H1 (cell line): Measurements from ENCODE around the gene SDF2. TPM values are rescaled to one million over a fixed set of nuclear protein-coding genes. Genes with fewer than 3 reads are reported as not detected.
"Not testable (repeated sequence)": the region's sequence is repeated elsewhere in the genome, so short reads cannot be mapped to it uniquely, and the experiment has no call there.

ENCODE experiments used
- CTCF ChIA-PET: fragments of 300-600 bp; sonication (Branson Sonifier 250); formaldehyde crosslinking; loops from one replicate; lab custom pipeline; 2021; ENCODE audit not compliant: partially characterized antibody; lab: Charles Lee
- POLR2A ChIA-PET: fragments of 300-600 bp; sonication (Branson Sonifier 250); formaldehyde crosslinking; loops from one replicate; lab custom pipeline; 2021; ENCODE audit warnings: inconsistent platforms; ENCODE audit not compliant: partially characterized antibody; lab: Charles Lee
- DNase-seq, 2 experiments: peaks; one replicate each; pipeline versions ENCODE4 v3.0.0 to v3.0.0-alpha.2; 2010 to 2022; ENCODE audit warnings: low spot score in 2 of 2, low read depth in 1 of 2, mixed read lengths in 1 of 2
- FAIRE-seq: peaks from 2 replicates; lab custom pipeline; 2011; peaks lifted over from hg19 to GRCh38; lab: Jason Lieb, UNC
- H2AFZ ChIP-seq: 2 replicates; pipeline ENCODE4 v1.8.1; 2012; ENCODE audit warnings: low read length, inconsistent platforms
- H2AK5ac ChIP-seq: 2 replicates; pipeline ENCODE4 v1.6.1; 2013; ENCODE audit warnings: low read depth, low read length
- H2BK120ac ChIP-seq: replicated peaks from 2 replicates; pipeline ENCODE3; 2013; ENCODE audit warnings: low read depth, low read length, inconsistent platforms
- H2BK12ac ChIP-seq: 2 replicates; pipeline ENCODE4 v1.6.1; 2013; ENCODE audit warnings: low read depth, low read length
- H2BK15ac ChIP-seq: 2 replicates; pipeline ENCODE4 v1.6.1; 2013; ENCODE audit warnings: low read length
- H2BK20ac ChIP-seq: 2 replicates; pipeline ENCODE4 v1.6.1; 2013; ENCODE audit warnings: low read length
- H2BK5ac ChIP-seq: 2 replicates; pipeline ENCODE4 v1.6.1; 2013; ENCODE audit warnings: low read depth, low read length
- H3K14ac ChIP-seq: 2 replicates; pipeline ENCODE4 v1.6.1; 2013; ENCODE audit warnings: inconsistent platforms; ENCODE audit not compliant: insufficient read length
- H3K18ac ChIP-seq: 2 replicates; pipeline ENCODE4 v1.6.1; 2013; ENCODE audit warnings: low read length; ENCODE audit errors: extremely low read depth
- H3K23ac ChIP-seq: 2 replicates; pipeline ENCODE4 v1.6.1; 2013; ENCODE audit warnings: inconsistent platforms; ENCODE audit not compliant: insufficient read length
- H3K23me2 ChIP-seq: 2 replicates; pipeline ENCODE4 v1.6.1; 2013; ENCODE audit warnings: low read depth, low read length
- H3K27ac ChIP-seq: 2 replicates; pipeline ENCODE4 v1.6.1; 2011; ENCODE audit warnings: low read depth, low read length, inconsistent platforms
- H3K27me3 ChIP-seq, 4 experiments: replicated peaks in 1 of 4; 1 replicate in 1 of 4; 2 replicates in 3 of 4; pipeline versions ENCODE4 v1.6.1 to v1.8.1; 2011 to 2013; ENCODE audit warnings: low read length in 3 of 4, mild to moderate bottlenecking in 3 of 4, inconsistent platforms in 2 of 4, mixed read lengths in 2 of 4, moderate library complexity in 1 of 4; ENCODE audit not compliant: control insufficient read depth in 3 of 4, insufficient read depth in 3 of 4; ENCODE audit errors: extremely low read depth in 1 of 4
- H3K36me3 ChIP-seq, 4 experiments: 2 replicates each; pipeline versions ENCODE4 v1.6.1 to v1.8.1; 2011 to 2013; ENCODE audit warnings: mild to moderate bottlenecking in 4 of 4, low read length in 3 of 4, moderate library complexity in 2 of 4, control low read depth in 1 of 4, inconsistent platforms in 1 of 4; ENCODE audit not compliant: insufficient read depth in 4 of 4, control insufficient read depth in 2 of 4
- H3K4ac ChIP-seq: replicated peaks from 2 replicates; pipeline ENCODE3; 2013; ENCODE audit warnings: low read length, low read depth, mixed read lengths, inconsistent platforms; ENCODE audit not compliant: insufficient read length
- H3K4me1 ChIP-seq, 4 experiments: replicated peaks in 1 of 4; 1 replicate in 1 of 4; 2 replicates in 3 of 4; pipeline versions ENCODE4 v1.6.1 to v1.8.1; 2011 to 2013; ENCODE audit warnings: low read length in 3 of 4, inconsistent platforms in 2 of 4, mixed read lengths in 1 of 4; ENCODE audit not compliant: insufficient read depth in 4 of 4, control insufficient read depth in 3 of 4
- H3K4me2 ChIP-seq, 2 experiments: 2 replicates each; pipeline versions ENCODE4 v1.6.1 to v1.8.1; 2011 to 2013; ENCODE audit warnings: low read depth in 2 of 2, low read length in 2 of 2, control low read depth in 1 of 2, inconsistent platforms in 1 of 2, mild to moderate bottlenecking in 1 of 2; ENCODE audit not compliant: insufficient read depth in 1 of 2
- H3K4me3 ChIP-seq, 4 experiments: fragments of 200-600, 300-600 bp in 1 of 4; sonication (generic), shearing (Covaris generic), sonication (Bioruptor Twin) in 1 of 4; 2 replicates each; pipeline versions ENCODE4 v1.5.1 to v1.8.1; 2011 to 2016; ENCODE audit warnings: low read length in 4 of 4, low read depth in 3 of 4, control low read depth in 2 of 4, inconsistent platforms in 2 of 4, mild to moderate bottlenecking in 2 of 4, mixed read lengths in 1 of 4, moderate library complexity in 1 of 4; ENCODE audit not compliant: insufficient read depth in 2 of 4; ENCODE audit errors: extremely low read depth in 1 of 4
- H3K56ac ChIP-seq: replicated peaks from 2 replicates; pipeline ENCODE3; 2013; ENCODE audit warnings: low read depth, mild to moderate bottlenecking, mixed read lengths, low read length, inconsistent platforms; ENCODE audit not compliant: insufficient read length
- H3K79me1 ChIP-seq: 2 replicates; pipeline ENCODE4 v1.6.1; 2013; ENCODE audit warnings: low read depth, low read length, control low read depth
- H3K79me2 ChIP-seq, 2 experiments: 2 replicates each; pipeline versions ENCODE4 v1.6.1 to v1.8.1; 2012 to 2013; ENCODE audit warnings: low read length in 2 of 2, mild to moderate bottlenecking in 2 of 2, inconsistent platforms in 1 of 2; ENCODE audit not compliant: insufficient read depth in 2 of 2, control insufficient read depth in 1 of 2
- H3K9ac ChIP-seq, 4 experiments: replicated peaks in 1 of 4; 1 replicate in 1 of 4; 2 replicates in 3 of 4; pipeline versions ENCODE4 v1.6.1 to v1.8.1; 2011 to 2013; ENCODE audit warnings: low read depth in 3 of 4, low read length in 3 of 4, control low read depth in 2 of 4, mild to moderate bottlenecking in 2 of 4, moderate library complexity in 2 of 4, inconsistent platforms in 1 of 4; ENCODE audit errors: extremely low read depth in 1 of 4
- H3K9me3 ChIP-seq, 2 experiments: 2 replicates each; pipeline versions ENCODE4 v1.6.1 to v1.8.1; 2012 to 2013; ENCODE audit warnings: mild to moderate bottlenecking in 2 of 2, moderate library complexity in 2 of 2, control low read depth in 1 of 2, inconsistent platforms in 1 of 2, low read depth in 1 of 2, low read length in 1 of 2, mixed read lengths in 1 of 2; ENCODE audit not compliant: insufficient read depth in 2 of 2
- H4K20me1 ChIP-seq, 2 experiments: replicated peaks in 1 of 2; 2 replicates each; pipeline versions ENCODE3 to v1.8.1; 2011 to 2013; ENCODE audit warnings: inconsistent platforms in 2 of 2, low read length in 2 of 2, mild to moderate bottlenecking in 1 of 2; ENCODE audit not compliant: insufficient read depth in 2 of 2, control insufficient read depth in 1 of 2
- H4K5ac ChIP-seq: 2 replicates; pipeline ENCODE4 v1.6.1; 2013; ENCODE audit warnings: low read length, low read depth, mixed read lengths, inconsistent platforms; ENCODE audit not compliant: insufficient read length
- H4K8ac ChIP-seq: 2 replicates; pipeline ENCODE4 v1.8.0; 2013; ENCODE audit warnings: mild to moderate bottlenecking, moderate library complexity, low read length, inconsistent platforms; ENCODE audit not compliant: insufficient read depth; ENCODE audit errors: extremely low read depth
- H4K91ac ChIP-seq: replicated peaks from 2 replicates; pipeline ENCODE3; 2013; ENCODE audit warnings: low read length, mixed read lengths, inconsistent platforms; ENCODE audit not compliant: insufficient read length
- WGBS, 2 experiments: shearing (Covaris generic) in 1 of 2; methylation state at CpG; one replicate each; pipeline versions ENCODE4 v1.1.6 to v1.1.7; 2013 to 2015; ENCODE audit warnings: low lambda C conversion rate in 2 of 2, mixed read lengths in 2 of 2, inconsistent platforms in 1 of 2, low coverage in 1 of 2, missing lambda C conversion rate in 1 of 2; ENCODE audit not compliant: insufficient replicate concordance in 2 of 2, insufficient coverage in 1 of 2, insufficient read length in 1 of 2; ENCODE audit errors: extremely low coverage in 1 of 2, missing lambda C conversion rate in 1 of 2; 5-methylcytosine and 5-hydroxymethylcytosine counted together
- polyA plus RNA-seq, 7 experiments: library from polyadenylated mRNA; depleted of rRNA in 3 of 7; stranded (reverse) in 5 of 7; unstranded in 2 of 7; fragments of >200 nt in 5 of 7; fragments of 200-250 nt in 2 of 7; gene quantifications; 1 replicate in 5 of 7; 2 replicates in 1 of 7; 4 replicates in 1 of 7; pipeline versions ENCODE4 v1.2.1 to v1.2.3, GENCODE V29; 2011 to 2013; ENCODE audit warnings: missing spikeins in 2 of 7, mixed read lengths in 2 of 7
- total RNA-seq: library from RNA; stranded (reverse); fragmentation: NEBNext Ultra II Directional; extraction: Animal tissue kit (Norgen Biotek cat#: 25700); gene quantifications from 2 replicates; pipeline ENCODE4 v1.2.1, GENCODE V29; 2021

The SDF2 gene
- total and polyA plus RNA-seq, 2 of the 8 experiments (the other 6 are each of a cell fraction or from before 2014, with no cell fraction given), result 44.8 to 65.4 TPM

- H4K20me1 ChIP-seq, H3K23ac ChIP-seq, H3K27ac ChIP-seq, CTCF ChIA-PET, H2AK5ac ChIP-seq, H3K27me3 ChIP-seq, H3K79me1 ChIP-seq, H3K4me1 ChIP-seq, H2BK5ac ChIP-seq, H4K8ac ChIP-seq, H2BK15ac ChIP-seq, H3K4ac ChIP-seq, H3K9ac ChIP-seq, H3K18ac ChIP-seq, H4K91ac ChIP-seq, DNase-seq, H4K5ac ChIP-seq, H3K4me3 ChIP-seq, H3K56ac ChIP-seq, H2BK20ac ChIP-seq, H2BK120ac ChIP-seq, H3K4me2 ChIP-seq, H3K14ac ChIP-seq, H2AFZ ChIP-seq, H3K23me2 ChIP-seq, FAIRE-seq, H2BK12ac ChIP-seq: not testable (repeated sequence)
- 95% methylated on average over 23 of the region's 23 CpGs; no CpG with 5 or more reads in 1 of the 2 experiments for WGBS, 2 experiments
- POLR2A ChIA-PET, result interaction anchor here (1.3 kb wide), 1 partner anchor 9 kb away, joined by 3 read pairs; no protein-coding TSS in a partner anchor
- peaks cover 17 to 56% of the 10 kb centered on the region in 2 experiments; a peak in 3 of 4 replicates for H3K79me2 ChIP-seq
- peaks cover 0 to 17% of the 10 kb centered on the region in 2 experiments; a peak in 3 of 4 replicates for H3K9me3 ChIP-seq
- peaks cover 0 to 25% (median 9%) of the 10 kb centered on the region in 4 experiments; a peak in 5 of 8 replicates for H3K36me3 ChIP-seq
Observed at GRCh38 chr17:28659497-28659881, 2.2 kb downstream of the SDF2 start.
